ENCODE measurements around the gene LDLRAD4. TPM values are rescaled to one million over a fixed set of nuclear protein-coding genes. Genes with fewer than 3 reads are reported as not detected.

The LDLRAD4 gene
- total RNA-seq, 1 experiment from 2014 or later, result 1.7 TPM

DNA sequence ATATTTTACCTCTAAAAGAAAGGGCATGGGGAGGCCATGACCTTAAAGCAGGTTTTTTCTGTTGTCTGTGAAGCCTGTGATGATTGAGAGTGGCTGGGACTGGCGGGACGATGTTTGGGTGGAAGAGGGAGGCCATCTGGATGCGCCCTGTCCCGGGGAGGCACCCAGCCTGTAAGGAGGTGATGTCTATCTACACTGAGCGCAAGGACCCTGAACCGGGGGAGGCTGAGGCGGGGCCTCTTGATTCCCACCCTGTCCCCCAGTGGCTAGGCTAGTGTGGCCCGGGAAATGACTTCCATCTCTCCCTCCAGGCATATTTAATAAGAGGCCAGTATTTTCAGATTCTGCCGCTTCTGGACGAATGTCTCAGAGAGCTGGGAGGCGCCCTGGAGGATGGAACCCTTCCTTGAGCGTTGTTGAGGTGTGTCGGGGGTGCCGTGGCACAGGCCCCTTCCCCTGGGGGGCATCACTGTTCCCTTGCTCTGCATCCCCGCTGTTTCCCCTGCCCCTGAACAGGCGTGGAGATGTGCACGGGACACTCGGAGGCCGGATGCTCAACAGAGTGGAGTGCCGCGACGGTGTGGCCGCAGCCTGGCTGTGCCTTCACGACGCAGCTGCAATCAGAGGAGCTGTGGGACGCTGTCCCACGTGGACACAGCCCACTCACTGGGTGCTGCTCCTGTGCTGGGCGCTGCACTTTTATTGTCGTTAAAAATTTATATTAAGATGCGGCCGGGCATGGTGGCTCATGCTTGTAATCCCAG, 185.4 kb downstream of the LDLRAD4 start:
- no peak for DNase-seq (ENCODE audit: low spot score)

DNA sequence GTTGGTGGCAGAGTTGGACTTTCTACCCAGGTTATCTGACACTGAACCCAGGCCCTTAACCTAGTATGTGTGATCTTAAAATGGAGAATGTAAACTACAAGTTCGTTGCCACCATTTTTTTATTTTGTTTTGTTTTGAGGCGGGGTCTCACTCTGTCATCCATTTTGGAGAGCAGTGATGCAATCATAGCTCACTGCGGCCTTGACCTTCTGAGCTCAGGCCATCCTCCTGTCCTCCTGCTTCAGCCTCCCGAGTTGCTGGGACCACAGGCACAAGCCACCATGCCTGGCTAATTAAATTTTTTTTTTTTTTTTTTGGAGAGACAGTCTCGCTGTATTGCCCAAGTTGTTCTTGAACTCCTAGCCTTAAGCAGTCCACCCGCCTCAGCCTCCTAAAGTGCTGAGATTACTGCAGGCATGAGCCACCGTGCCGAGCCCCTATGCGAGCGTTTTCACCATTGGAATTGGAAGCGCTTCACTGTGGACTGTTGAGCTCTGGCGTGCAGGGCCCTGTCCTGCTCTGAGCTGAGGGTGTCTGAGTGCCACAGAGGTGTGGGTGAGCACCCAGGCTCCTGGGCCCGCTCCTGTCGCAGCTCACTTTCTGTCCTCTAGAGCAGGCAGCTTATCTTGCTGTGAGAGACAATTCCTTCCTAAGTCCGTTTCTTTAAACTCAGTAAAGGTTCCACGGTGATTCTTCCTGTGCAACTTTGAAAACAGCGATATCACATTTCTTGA, 186.9 kb downstream of the LDLRAD4 start:
- DNase-seq (ENCODE audit: low spot score), result no peak

DNA sequence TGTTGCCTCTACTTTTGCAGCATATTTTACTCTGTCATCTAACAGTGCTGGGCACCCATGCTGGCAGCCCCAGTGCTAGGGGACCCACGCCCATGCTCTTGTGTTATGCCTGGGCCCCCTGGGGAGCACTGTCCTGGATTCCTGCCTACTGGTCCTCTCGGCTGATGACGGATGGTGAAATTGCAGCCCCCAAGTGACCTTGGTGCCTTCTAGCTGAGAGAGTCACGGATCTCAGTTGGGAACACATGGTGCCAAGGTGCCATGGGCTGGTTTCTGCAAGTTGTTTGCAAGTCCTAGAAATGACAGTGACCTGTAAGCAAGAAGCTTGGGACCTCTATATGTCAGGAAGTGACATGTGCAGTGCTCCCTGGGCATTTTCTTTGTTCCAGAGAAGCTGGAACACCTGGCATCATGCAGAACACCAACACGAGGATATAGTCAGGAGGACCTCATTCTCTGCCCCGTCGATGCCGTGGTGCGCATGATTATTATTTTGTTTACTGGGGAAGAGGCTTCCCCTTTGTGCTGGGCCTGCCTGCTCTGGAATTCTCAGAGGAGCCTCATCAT, 187.6 kb downstream of the LDLRAD4 start:
- DNase-seq (ENCODE audit: low spot score), result no peak

DNA sequence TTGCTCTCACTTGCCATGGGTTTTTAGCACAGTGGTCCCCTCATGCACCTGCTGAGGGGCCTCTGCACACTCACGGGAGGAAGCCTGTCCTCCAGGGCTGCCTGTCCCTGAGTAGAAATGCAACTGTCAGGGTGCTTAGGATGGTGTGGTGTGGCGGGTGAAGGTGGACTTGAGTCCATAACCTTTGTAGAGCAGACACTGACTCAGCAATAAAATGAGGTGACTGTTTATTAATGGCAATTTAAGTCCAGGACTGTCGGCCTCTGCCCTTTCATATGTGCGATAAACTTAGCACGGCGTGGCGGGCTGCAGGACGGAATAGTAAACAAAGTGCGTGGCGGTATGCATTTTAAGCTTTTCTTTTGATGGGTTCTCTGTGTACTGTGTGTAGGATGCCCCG, 188.2 kb downstream of the LDLRAD4 start:
- DNase-seq (ENCODE audit: low spot score), result no peak

DNA sequence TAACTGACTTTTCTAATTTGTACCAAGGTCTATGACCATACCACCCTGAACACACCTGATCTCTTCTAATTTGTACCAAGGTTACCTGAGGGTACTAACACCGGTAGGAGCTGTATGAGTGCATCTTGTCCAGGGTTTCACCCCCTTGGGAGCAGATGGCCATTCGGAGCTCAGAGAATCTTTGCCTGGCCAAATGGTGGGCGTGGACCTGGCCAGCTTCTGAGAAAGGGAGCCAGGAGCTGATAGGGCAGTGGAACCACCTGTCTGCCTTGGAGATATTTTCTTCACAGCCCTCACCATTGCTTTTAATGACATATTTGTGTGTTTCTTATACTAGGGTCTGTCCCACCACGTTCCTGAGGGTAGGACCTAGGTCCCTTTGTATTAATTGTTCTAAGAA, 188.9 kb downstream of the LDLRAD4 start:
- no peak for DNase-seq (ENCODE audit: low spot score)

DNA sequence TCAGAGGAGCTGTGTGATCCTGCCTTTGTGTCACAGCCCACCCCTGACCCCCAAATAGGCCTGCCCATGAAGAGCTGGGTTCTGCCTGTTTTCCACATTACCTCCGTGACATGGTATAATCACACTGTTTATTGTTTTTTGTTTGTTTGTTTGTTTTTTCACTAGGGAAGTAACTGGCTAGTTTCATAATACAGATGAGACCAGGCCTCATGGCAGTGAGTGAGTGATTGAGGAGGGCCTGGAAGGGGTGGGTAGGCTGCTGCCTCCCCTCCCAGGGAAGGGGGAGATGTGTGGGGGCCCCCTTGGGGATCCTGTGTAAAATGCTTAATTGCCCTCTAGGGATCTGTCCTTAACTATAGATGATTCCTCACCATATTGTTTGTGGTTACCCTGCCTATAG, 190.5 kb downstream of the LDLRAD4 start:
- DNase-seq (ENCODE audit: low spot score), result no peak

DNA sequence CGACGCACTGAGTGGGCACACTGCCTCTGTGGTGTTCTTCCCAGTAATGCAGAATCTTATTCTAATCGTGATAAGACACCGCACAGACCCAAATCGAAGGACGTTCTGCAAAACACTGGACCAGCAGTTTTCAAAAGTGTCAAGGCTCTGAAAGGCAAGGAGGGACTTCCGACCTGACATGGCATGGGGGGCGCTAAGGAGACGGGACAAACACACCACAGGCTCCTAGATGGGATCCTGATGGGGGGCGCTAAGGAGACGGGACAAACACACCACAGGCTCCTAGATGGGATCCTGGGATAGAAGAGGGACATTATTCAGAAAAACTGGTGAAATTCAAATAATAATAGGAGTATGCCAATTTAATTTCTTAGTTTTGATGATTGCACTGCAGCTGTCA, 191.4 kb downstream of the LDLRAD4 start:
- no peak for DNase-seq (ENCODE audit: low spot score)

DNA sequence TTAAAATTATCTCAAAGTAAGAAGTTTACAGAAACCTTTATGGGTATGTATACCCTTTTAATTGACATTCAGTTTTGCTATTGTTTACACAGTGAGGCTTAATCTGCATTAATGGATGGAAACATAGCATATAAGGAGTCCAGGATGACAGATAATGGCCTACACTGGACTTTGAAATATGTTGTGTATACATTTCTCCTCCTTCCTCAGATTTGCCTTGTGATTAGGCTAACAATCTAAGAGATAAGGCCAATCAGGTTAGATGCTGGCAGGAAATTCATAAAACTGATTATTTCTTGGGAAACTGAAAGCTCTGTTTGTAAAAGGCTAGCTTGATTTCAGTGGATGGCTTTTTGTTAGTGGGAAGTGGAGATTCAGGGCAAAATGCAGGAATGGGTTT, 191.9 kb downstream of the LDLRAD4 start:
- DNase-seq (ENCODE audit: low spot score), result no peak

DNA sequence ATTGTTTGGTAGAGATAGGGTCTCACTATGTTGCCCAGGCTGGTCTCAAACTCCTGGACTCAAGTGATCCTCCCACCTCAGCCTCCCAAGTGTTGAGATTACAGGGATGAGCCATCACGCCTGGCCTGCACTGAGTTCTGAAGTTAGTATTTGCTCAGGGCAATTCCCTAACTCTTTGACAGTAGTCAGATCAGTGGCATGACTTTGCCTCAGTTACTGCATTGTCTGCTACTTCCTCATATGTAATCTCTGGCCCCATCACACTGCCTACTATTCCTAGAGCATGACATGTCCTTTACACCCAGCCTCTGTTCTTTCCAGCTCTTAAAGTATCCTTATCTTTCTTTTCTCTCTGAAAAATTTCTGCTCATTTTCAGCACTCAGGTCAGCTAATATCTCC, 193.5 kb downstream of the LDLRAD4 start:
- DNase-seq (ENCODE audit: low spot score), result no peak

DNA sequence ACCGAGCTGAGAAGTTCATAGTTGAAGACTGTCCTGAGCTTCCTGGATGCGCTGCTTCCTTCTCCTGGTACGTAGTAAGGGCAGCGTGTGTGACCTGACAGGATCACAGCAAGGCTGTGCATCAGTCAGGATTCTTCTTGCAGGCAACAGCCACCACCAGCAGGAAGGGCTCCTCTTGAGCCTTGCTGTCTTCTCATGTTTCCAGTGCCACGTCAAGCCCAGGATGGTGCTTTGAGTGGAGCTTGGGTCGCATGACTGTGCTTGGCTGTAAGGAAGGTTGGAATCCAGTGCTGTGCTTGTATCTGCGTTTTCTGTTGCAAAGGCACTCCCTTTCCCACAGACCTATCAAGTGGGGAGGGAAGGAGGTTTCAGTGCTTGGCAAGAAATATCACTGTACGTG, 194.3 kb downstream of the LDLRAD4 start:
- DNase-seq (ENCODE audit: low spot score), result no peak

DNA sequence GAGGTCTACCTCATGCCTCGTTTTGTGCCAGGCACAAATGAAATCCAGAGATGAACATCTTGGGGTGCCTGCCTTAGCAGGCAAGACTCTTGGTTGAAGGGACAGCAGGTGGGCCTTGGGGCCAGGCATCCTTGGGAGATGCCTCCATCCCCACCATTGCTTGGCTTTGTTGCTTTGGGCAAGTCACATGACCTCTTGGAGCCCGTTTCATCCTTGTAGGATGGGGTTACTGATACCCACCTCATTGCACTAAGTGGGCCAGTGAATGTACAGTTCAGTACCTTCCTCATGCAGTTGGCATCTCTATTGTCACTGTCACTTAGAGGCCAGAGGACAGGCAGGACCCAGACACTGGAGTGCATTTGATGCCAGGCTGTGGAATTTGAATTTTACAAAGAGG, 195.5 kb downstream of the LDLRAD4 start:
- DNase-seq (ENCODE audit: low spot score), result no peak

DNA sequence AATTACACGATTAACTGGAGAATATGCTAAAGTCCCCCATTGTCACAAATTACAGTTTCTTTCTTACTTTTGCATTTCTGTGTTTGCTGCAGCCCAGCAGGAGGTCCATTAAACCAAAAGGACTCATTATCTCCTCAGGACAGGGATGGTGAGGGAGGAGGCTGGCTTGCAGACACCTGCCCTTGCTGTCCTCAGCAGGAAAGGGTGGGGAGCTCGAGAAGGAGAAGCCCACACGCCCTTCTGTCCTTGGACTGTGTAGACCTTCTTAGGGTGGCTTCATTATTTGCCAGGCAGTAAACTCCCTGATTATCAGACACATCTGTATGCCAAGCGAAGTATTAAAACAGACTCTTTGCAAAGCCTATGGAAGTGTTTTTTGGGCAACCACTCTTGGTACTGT, 196.0 kb downstream of the LDLRAD4 start:
- DNase-seq (ENCODE audit: low spot score), result no peak

DNA sequence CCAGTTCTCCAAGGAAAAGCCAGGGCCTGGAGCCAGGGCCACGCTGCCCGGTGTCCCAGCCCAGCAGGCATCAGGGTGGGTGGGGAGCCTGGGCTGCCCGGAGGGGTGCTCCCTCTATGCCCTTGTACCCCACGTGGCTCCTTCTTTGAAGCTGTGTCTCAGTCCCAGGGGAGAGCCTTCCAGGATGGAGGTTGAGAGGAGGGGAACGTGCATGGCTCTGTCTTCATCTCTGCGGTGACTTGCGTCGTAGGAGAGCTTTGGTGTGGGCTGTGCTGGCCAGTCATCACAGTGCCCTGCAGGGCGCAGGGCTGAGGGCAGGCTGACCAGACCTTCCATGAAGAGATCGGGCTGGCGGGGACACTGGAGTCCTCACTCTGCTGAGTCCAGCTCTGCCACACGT, 197.2 kb downstream of the LDLRAD4 start:
- no peak for DNase-seq (ENCODE audit: low spot score)

DNA sequence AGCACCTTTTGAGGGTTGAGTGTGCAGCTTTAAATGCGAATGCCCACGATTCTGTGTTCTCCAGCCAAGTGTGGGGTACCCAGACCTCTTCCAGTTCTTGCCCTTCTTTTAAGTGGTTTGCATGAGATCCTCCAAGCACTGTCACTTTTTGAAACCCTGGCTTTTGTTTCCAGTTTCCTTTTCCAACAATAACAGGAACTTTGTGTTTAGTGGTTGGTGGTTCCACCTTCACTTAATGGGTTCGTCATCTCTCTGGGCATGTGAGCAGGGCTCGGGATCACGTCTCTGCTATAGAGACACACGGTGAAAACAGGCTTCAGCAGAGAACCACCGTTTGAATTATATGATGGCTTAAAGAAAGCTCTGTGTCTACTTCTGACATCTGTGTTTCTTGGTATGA, 197.6 kb downstream of the LDLRAD4 start:
- DNase-seq (ENCODE audit: low spot score), result no peak

DNA sequence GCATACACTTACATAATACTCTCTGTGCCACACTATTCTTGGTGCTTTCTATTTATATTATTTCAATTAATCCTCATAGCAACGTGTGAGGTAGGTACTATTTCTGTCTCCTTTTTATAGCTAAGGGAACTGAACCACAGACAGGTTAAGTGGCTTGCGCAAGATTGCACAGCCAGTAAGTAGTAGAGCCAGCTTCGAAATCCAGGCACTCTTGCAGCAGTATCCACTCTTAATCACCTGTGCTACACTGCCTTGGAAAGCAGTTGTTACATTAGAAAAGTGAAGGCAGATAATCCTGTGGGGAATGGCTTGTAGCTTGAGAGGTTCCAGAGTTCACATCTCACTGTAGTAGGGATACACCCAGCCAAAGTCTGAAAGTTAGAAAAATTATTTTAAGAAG, 198.3 kb downstream of the LDLRAD4 start:
- no peak for DNase-seq (ENCODE audit: low spot score)

DNA sequence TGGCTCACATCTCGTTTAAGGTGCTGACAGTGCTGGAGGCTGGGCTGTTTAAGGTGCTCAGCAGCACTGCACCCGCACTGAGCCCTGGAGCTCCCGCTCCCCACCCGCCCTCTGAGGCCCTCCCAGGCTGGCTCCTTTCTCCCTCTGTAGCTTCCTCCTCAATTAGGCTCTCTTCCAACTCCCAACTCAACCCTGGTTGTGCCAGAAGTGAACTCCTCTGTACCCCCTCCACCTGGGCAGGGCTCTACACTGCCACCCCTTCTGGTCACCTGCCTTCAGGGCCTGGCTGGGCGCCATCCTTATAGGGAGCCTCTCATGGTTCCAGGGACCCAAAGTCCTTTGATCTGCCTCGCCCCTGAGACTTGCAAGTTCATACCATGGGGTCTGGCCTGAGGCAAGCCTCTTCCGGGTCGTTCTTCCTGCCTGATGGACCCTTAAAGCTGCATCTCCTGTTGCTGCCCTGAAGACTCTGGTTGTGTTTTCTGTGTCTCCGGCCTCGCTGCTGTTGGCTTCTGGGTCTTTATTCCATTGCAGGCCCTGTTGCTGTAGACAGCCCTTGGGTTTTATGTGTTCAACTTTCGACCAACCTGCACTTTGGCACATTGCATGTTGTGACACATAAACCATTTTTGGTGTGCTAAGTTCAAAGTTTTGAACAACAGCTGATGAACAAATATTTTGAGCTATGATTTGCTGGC, 199.6 kb downstream of the LDLRAD4 start:
- DNase-seq (ENCODE audit: low spot score), result no peak

DNA sequence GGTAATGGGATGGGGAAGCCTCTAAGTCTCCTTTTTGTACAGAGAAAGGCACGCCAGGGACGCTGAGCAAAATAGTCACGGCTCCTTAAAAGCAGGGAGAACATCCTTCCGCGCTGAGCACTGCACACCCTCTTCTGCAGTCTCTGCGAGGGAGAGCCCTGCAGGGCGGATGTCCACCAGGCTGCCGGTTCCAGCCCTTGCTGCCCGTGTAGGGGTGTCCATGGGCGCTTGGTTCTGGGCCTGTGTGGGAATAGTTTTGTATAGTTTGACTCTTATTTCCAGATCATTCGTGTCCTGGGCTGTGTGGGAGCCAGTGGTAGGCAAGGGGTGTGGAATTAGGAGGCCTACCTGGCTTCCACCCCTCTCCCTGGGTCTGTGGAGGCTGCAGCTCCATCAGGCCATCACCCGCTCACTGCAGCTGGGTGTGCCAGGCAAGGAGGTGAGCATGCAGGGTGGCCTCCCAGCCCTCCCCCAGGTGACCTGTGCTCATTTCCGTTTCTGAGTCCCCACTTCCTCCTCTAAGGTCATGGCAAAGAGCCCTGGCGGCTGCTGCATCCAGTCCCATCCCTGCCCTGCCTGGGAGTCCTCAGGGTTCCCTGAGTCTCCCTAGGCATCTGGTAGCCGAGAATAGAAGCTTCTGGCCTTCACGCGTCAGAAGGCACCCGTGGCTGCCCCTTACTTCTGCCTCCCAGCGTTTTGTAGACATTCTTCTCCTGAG, 202.6 kb downstream of the LDLRAD4 start:
- no peak for DNase-seq (ENCODE audit: low spot score)

DNA sequence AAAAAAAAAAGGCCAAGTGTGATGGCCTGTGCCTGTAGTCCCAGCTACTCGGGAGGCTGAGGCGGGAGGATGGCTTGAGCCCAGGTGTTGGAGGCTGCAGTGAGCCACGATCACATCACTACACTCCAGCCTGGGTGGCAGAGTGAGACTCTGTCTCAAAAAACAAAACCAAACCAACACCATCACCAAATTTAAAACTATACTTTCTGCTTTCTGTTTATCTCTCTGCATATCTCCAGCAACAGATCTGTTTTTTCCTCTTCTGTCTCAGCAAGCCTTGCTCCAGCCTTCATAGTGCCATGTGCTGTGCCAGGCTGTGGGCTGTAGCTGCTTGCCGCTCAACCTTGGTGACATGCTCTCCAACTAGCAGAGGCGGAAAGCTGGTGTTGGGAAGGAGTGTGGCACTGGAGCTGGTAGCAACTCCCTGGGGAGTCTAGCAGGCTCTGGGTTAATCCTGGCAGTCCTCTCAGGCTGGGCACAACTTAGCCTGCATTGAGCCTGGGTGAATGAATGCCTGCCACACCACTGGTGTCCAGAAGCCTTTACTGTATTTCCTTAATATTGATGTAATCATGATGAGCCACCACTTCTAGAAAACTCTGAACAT, 204.1 kb downstream of the LDLRAD4 start:
- DNase-seq (ENCODE audit: low spot score), result no peak

DNA sequence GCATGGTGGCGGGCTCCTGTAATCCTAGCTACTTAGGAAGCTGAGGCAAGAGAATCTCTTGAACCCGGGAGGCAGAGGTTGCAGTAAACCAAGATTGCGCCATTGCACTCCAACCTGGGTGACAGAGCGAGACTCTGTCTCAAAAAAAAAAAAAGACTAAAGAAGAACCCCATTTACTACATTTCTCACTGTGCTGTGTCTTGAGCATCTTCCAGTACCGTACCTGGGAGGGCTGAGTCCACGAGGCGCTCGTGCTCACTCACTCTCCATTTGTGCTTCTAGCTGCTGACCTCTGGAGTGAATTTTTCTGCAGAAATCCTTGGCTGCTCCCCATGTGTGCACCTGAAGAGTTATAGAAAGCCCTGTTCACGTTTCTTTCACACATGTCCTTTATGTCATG, 204.8 kb downstream of the LDLRAD4 start:
- no peak for DNase-seq (ENCODE audit: low spot score)

DNA sequence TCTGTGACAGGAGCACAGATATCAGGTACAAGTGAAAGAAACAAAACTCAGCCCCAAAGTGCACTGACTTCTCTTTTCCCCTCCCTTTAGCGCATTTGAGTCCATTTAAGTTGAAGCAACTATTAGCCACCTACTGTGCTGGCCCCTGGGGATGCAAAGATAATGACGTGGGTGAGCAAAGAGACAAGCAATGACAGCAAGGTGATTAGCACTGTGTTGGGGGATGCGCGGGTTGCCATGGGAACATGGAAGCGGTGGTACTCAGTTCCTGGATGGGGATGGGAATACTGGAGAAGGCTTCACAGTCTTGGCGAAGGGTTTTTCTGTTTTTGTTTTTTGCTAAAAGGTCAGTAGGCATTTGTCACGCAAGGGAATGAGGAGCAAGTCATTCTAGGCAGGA, 205.8 kb downstream of the LDLRAD4 start:
- DNase-seq (ENCODE audit: low spot score), result no peak

DNA sequence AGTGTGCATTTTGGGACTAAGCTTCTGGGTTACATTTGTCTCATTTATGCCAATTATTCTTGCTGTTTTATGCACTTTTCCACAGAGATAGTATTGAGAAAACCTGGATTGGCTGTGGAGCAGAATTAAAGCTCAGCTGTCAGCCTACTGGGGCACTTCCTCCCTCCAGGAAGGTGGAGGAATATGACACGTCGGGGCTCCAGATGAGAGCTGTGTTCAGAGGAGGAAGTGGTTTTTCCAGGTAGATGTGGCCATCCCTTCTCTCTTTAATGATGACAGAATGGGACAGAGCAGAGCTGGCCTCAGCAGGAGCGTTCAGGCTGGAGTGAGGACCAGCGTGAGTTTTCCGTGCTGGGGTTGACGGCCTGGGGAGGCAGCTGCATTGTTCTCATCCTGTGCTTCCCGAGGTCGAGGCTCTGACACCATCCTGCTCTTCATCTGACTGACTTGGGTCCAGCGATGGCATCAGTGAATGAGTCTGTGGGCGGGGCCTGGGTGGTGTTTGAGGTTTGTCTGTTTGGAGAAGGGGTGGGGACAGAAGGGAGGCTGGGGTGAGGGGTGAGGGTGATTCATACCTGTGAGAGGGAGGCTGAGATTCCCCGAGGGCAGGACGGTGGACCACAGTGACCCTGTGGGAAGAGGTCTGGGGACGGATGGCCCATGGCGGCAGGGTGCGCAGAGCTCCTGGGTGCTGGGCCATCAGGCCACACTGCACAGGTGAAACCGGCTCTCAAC, 207.0 kb downstream of the LDLRAD4 start:
- DNase-seq (ENCODE audit: low spot score), result no peak
